Right ventricle myocardium superior (tissue), 1 donor: ENCODE data around the gene PGM1. TPM values are rescaled to one million over a fixed set of nuclear protein-coding genes. Genes with fewer than 3 reads are reported as not detected.

Experiments used
- ATAC-seq: fragments of 200-7000 bp; cut with Tn5 transposase; one replicate; pipeline ENCODE4 v1.9.1; 2020; ENCODE audit warnings: mild to moderate bottlenecking; ENCODE audit not compliant: poor library complexity
- DNase-seq: peaks from one replicate; pipeline ENCODE4 v3.0.0-alpha.2; 2020
- intact Hi-C: fragments of 100-400 bp; cut with DNase I; formaldehyde crosslinking; loops from one replicate; pipeline ENCODE4 v1.11.2; 2022
- total RNA-seq: library from RNA; stranded (reverse); fragmentation: NEBNext Ultra II Directional; extraction: Animal tissue kit (Norgen Biotek cat#: 25700); gene quantifications from one replicate; pipeline ENCODE4 v1.2.1, GENCODE V29; 2021
- donor health status: DM: no; HTN: yes; CAD: no; lungs with severe emphysema.

PGM1 gene
- total RNA-seq, 1 donor from 2014 or later = 283 TPM

DNA sequence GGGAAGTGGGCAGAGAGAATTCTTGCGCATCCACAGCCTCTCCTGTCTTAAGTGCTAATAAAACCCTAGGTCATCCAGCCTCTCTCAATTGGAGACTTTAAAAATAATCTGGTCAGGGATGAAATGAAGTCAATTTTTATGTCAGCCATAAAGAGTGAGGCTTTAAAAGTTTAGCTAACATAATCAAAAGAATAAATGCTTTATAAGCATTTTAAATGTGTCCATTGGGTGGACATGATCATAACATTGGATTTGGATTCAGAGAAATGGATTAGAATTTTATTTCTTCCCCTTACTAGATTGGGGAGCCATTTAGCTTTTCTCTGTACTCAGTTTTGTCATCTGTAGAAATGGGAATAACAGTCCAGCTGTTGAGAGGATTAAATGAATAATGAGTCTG lies 55.5 kb downstream of the PGM1 start:
- no peak for ATAC-seq
- intact Hi-C loops = no loop called here
- no peak for DNase-seq

DNA sequence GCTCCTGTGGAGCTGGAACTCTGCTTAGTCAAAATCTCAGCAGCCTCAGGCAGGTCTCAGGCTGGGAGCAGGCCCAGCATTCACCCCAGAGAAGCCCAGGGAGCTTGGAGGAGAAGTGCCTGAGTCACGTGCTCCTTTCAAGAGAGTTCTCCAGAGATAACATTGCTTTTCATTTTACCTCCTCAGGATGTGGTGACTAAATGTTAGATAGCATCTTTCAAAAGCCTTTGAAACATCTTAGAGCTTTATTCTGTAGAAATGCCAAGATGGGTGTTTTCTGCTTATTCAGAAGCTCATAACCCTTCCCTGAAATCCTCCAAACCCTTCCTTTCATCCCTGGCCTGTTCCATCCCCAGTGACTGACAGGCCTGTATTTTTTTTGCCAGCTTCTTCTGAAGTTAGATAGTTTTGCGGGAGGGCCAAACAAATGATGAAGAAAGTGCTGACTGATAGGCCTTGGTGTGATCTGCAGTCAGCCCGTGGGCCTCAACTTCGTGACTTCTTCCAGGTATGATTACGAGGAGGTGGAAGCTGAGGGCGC lies 58.0 kb downstream of the PGM1 start:
- ATAC-seq (no peak), DNase-seq (no peak)
- intact Hi-C loops = no loop called here

DNA sequence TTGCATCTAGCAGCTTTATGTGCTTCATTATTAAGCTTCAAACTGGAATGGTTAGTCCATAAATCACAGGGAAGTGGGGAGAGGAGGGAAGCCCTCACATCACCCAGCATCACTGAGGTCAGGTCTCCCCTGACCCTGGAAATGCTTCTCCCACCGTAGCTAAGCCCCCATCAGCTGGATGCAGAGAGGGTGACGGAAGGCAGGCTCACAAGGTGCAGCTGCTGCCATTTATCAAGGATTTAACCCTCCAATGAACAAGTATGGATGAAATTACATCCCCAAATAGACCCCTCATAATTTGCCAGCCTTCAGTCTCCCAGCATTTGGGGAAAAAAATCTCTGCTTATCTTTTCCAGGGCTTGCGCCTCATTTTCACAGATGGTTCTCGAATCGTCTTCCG lies 60.8 kb downstream of the PGM1 start:
- ATAC-seq = no peak
- intact Hi-C loops = no loop called here

DNA sequence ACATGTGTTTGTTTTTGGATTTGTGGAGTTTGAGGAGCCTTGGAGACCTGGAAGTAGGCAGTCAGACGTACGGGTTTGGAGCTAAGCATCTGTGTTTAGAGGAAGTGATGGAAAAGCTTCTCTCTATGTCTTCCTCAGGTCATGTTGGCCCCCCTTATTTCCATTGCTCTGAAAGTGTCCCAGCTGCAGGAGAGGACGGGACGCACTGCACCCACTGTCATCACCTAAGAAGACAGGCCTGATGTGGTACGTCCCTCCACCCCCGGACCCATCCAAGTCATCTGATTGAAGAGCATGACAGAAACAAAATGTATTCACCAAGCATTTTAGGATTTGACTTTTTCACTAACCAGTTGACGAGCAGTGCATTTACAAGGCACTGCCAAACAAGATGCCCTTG lies 66.2 kb downstream of the PGM1 start:
- ATAC-seq (no peak), DNase-seq (no peak)
- intact Hi-C loops = no loop called here

More for the DNA sequence above, 60.8 kb downstream of the PGM1 start:
- DNase-seq = no peak

DNA sequence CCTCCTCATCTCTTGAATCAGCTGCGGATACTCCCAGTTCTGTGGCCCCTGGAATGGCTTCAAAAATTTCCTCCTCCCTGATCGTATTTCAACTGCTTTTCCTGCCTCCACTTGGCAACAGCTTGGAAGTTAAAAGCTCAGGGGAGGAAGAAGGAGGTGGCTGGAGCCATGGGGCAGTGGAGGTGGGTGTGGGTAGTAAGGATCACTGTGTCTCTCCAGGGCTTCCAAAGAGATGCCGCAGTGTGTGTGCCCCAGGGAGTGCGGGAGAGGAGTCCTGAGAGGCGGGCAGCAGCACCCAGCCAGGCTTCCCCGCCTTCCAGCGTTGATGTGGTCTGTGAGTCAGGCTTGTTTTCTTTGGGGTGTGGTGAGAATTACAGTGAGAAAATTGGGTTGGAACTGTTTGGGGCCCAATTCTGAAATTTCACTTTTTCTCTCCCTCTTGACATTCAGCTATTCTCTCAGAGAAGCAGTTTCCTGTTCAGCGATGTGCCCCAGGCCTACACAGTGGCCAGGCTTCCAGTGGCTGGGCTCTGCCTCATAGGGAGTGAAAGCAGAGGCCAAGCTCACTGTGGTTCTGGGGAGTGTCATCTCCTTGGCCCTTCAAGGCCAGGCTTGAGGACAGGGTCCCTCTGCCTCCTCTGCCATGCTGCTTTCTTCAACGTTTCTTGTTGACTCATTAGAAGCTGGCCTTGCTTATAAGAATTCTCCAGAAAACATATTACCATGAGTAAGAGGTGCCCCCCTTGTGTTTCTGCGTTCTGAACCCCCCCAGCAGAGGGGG lies 69.0 kb downstream of the PGM1 start:
- ATAC-seq = peak; percentile 75
- intact Hi-C loops = no loop called here
- peak; percentile 57 for DNase-seq

DNA sequence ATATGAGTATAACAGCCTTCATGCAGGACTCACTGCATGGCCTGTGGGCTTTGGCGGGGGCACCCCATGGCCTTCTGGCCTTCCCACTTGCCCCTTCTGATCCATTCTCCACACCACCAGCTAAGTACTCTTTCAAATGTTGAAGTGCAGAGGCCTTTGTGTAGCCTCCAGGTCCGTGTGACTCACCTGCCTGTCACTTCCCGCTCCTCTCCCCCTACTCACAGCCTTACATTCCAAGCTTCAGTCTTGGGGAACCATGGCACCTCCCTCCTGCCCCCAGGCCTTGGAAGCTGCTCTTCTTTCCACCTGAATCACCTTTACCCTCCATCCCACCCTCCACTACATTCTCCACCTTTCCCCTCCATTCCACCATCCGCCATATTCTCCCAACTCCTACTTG lies 69.6 kb downstream of the PGM1 start:
- no peak for DNase-seq
- intact Hi-C loops = no loop called here
- no peak for ATAC-seq

DNA sequence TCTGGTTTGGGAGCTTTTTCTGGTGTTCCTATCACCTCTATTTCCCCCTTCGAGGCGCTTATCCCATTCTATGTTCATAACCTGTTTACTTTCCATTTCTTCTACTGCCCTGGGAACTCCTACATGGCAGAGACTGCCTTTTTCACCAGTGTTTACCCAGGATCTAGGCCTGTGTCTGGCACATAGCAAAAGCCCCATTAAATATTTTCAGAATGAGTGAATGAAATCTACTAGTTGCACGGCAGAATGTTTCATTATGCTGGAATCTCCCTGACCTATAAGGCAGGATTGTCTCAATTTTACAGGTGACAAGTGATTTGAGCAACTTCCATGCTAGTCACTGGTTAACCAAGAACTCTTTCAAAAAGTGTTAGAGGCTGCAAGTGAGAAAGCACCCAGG lies 70.1 kb downstream of the PGM1 start:
- ATAC-seq (no peak), DNase-seq (no peak)
- intact Hi-C loops = no loop called here

DNA sequence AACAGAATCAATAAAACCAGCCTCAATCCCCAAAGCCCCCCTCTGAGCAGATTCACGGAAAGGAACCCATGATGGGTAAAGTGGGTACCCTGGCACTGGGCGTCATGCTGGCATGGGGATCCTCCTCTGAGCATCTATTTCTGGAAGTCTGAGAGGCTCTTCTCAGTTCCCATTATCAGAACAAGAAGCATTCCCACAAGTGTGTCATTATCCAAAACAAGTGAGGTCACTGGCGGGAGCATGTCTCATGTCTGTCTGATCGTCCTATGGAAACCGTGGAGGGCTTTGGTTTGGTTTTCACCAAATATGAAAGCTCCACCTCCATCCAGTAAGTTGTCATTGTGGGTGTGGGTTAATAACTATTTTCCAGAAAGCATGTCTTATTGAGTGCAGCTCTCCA lies 70.7 kb downstream of the PGM1 start:
- no peak for DNase-seq
- ATAC-seq = no peak
- intact Hi-C loops = no loop called here

DNA sequence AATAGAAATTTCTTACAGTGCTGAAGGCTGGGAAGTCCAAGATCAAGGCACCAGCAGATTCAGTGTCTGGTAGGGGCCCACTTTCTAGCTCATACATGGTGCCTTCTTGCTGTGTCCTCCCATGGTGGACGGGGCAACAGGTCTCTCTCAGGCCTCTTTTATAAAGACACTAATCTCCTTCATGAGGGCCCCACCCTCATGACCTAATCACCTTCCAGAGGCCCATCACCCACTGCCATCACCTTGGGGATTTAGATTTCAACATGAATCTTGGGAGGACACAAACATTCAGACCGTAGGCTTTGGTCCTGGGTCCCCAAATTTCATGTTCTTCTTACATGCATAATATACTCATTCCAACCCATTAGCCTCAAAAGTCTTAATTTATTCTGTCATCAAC lies 71.5 kb downstream of the PGM1 start:
- DNase-seq (no peak), ATAC-seq (no peak)
- intact Hi-C loops = no loop called here

DNA sequence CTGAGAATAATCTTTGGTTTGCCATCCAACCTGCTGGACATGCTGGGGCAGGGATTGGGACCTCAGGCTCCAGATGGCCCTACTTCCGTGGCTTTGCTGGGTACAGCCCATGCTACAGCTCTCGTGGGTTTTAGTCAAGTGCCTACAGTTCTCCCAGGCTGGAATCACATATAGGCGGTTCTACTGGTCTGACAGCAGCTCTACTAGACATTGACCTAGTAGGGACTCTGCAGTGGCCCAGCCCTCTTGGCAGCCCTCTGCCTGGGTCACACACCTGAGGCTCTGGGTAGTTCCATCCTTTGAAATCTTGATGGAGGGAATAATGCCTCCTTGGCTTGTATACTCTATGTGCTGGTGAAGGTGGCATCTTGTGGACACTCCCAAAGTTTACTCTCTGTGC lies 72.2 kb downstream of the PGM1 start:
- no peak for ATAC-seq
- intact Hi-C loops = no loop called here
- DNase-seq = no peak

DNA sequence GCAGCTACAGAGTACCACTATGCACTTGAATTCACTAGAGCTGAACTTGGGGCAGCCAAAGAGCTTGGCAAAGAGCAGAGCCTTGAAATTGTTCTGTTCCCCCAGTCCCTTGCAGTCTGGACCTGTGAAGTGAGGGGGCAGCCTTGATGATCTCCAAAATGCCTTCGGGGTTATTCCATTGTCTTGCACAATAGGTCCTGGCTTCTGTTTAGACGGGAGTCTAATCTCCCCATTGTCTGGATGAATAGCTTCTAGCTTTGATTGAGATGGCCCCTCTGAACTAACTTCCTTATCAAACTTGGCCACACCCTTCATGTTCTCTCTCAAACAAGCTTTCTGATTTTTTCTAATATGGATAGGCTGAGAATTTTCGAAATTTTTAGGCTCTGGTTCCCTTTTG lies 72.6 kb downstream of the PGM1 start:
- intact Hi-C loops = no loop called here
- ATAC-seq = no peak
- DNase-seq = no peak

DNA sequence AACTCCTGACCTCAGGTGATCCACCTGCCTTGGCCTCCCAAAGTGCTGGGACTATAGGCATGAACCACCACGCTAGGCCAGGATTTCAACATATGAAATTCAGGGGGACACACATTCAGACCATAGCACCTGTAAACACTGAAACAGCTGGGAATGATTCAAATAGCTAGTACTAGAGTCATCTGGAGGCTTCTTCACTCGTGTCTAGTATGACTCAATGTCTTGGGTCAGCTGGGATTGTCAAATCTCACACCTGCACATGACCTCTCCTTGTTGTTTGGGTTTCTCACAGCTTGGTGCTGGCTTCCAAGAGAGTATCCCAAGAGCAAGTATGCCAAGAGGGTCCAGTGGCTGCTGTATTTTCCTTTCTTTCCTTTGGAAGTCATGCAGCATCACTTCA lies 75.1 kb downstream of the PGM1 start:
- ATAC-seq (no peak), DNase-seq (no peak)
- intact Hi-C loops = no loop called here

DNA sequence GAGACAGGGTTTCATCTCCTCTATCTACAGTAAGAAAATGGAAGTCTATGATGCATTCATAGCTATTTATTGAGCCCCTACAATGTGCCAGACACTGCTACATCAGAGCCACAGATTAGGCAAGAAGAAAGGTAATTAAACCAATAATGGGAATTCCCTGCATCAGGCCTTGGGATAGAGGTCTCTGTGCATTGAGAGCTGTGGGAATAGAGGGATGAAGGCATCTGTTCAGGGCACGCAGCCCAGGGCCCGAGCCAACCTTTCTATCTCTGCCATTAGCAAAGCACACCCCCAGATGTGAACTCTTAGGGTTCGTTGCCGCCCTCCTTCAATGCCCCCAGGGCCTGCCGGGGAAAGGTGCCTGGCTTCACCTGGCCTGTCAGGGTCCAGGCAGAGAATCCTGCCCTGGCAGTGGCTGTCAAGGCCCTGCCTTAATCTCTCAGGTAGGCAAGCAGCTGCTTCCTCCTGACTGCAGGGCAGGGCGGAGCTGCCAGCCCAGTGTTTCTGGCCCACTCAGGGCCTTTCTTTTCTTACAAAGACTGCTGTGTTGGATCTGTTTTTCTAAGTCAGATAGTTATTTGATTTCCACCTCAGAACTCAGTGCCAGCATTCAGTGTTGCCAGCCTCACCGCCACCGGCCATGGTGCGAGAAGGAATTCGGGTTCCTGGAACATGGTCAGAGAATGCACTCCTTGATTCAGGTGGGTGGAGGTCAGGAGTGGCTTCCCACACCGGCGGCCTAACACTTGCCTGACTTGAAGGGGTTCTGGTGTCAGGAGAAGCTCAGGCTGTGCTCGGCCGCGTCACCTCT lies 76.1 kb downstream of the PGM1 start:
- ATAC-seq = no peak
- no peak for DNase-seq
- intact Hi-C loops = no loop called here

DNA sequence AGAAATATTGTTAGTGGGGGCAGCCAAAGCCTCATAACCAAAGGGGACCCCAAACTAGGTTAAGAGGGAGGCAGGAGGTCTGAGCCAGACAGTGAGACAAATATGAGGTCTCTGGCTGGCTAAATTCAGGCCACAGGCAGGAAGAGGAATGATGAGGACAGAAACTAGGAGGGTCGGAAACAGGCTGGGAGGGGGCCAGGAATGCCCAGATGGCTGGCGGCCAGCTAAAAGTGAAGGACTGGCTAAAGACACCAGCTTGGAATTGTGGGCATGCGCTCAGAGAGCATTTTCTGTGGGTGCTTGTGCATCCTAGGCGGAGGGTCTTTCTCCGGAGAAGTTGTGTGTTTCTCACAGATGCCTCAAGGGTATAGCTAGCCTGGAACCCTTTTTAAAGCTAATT lies 77.0 kb downstream of the PGM1 start:
- intact Hi-C loops = loop anchor here (5.0 kb wide), 1 partner anchor 572 kb away; no protein-coding TSS in a partner anchor
- ATAC-seq (no peak), DNase-seq (no peak)

DNA sequence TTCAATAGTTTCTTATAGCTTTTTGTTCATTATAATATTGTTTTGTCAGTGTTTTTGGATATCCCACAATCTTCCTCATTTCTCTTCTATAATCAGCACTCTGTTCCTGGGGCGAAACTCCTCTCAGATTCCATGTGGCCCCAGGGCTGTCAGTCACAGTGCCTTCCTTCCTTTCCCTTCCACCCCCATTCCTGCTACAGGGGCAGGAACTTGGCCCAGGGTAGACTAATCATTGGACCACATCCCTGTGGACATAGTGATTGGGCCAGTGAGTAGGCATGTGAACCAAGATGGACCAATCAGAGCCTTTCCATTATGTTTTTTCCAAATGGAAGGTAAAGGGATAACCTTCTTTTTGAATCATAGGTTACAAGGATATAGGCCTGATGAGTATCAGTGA lies 78.3 kb downstream of the PGM1 start:
- intact Hi-C loops = loop anchor here (5.0 kb wide), 1 partner anchor 571 kb away; no protein-coding TSS in a partner anchor
- DNase-seq (no peak), ATAC-seq (no peak)

DNA sequence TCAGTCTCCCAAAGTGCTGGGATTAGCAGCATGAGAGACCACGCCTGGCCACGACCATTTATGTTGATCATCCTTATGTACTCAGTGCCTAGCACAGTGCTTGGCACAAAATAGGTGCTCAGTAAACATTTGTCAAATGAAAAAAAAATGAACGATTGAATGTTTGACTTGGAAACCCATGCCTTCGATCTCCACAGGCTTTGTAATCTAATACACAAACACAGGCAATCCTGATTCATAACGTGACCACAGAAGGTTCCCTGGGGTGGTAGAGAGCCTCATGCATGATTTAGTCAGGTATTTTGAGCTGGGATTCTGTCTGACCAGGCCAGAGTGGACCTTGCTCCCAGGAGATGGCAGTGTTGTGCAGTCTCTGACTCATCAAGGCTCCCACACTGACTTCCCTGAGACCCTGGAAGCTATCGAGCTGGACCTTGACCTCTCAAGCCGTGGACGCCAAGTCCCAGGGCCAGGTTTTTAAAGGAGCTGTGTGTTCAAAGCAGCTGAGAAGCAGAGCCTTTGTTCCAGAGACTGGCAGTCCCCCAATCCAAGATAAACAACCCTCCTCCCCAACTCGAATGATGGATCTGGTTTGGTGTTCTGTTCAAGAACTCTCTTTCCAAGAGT lies 81.1 kb downstream of the PGM1 start:
- peak; percentile 79 for DNase-seq
- ATAC-seq = peak; percentile 94
- intact Hi-C loops = loop anchor here (5.0 kb wide), 1 partner anchor 568 kb away; no protein-coding TSS in a partner anchor

DNA sequence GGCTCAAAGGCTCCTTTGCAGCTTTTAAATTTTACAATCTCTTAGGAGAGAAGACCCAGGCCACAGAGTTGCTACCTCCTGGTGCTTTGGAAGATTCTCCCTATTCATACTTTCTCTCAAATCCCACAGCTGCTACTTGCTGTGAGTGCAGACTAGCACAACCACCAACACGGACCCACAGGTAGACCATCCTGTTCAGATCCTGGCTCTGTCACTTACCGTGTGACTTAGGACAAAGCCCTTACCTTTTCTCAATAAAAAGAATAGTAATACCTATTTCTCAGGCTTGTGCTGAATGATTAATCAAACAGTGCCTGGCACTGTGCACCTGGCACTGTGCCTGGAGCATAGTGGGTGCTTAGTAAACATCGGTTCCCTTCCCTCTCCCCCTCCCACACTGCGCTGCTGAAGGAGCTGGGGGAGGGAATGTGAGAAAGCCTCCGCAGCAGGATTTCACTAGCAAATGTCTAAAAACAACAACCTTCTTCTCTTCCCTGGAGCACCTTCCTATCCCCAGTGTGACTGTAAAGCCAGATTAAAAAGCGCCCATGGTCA lies 81.7 kb downstream of the PGM1 start:
- DNase-seq = no peak
- ATAC-seq = peak; percentile 4
- intact Hi-C loops = loop anchor here (5.0 kb wide), 1 partner anchor 567 kb away; no protein-coding TSS in a partner anchor

DNA sequence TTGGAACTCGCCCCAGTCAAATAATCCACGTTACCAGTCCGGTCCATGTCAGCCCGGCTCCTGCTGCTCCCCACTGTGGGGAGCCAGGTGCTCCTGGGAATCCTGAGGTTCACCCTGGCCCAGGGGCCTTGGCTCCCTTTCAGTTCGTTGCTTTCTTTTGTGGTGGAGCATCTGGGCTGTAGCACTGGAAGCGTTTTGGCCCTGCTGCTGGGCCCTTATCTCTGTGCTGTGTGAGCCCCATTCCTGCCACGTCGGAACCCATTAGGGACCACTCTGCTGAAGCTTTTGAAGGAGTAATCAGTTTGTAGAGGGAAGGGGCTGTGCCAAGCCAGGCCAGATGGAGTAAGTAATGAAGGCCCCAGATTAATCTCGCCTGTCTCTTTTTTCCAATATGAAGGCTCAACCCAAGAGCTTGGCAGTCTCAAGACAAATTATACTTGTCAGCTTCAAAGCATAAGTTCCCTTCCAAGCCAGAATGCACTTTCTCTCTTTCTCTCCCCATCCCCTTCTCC lies 82.3 kb downstream of the PGM1 start:
- DNase-seq = peak; percentile 60
- intact Hi-C loops = no loop called here
- ATAC-seq = peak; percentile 52

DNA sequence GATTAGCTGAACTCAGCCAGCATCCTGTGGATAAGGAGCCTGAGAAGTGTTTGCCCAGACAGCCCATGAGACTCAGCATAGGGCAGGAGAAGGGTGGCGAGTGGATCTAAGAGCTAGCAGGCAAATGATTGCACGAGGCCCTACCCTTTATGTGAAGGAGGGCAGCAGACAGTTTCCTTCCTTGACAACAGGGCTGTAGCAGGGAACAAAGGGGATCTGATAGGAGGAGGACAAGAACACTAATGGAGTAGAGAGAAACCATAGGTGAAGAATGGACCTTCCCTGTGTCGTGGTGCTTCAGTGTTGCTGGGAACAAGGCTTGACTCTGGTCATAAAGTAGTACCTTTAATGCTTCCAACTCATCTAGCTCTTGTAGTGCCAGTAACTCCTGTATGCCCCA lies 84.3 kb downstream of the PGM1 start:
- ATAC-seq (no peak), DNase-seq (no peak)
- intact Hi-C loops = no loop called here
